K562 (cell line): Measurements from ENCODE around the gene EML2. TPM values are rescaled to one million over a fixed set of nuclear protein-coding genes. Genes with fewer than 3 reads are reported as not detected.
A peak's percentile ranks its signal among the peaks of the same experiment; 100 is the strongest.

ENCODE experiments used
- CREB1 ChIP-seq, 2 experiments: sonication (generic) in 1 of 2; formaldehyde crosslinking in 1 of 2; IDR thresholded peaks; 2 replicates each; pipeline versions ENCODE4 v1.6.1 to v1.8.0; 2012 to 2022; ENCODE audit warnings: inconsistent platforms in 1 of 2, mild to moderate bottlenecking in 1 of 2, missing genetic modification reagents in 1 of 2, moderate library complexity in 1 of 2
- EGR1 ChIP-seq: fragments of 450-650 bp; conservative IDR thresholded peaks from 2 replicates; pipeline ENCODE4 v1.6.1; 2017; ENCODE audit warnings: mild to moderate bottlenecking
- ELF1 ChIP-seq: fragments of 200-800 bp; sonication (Bioruptor generic); IDR thresholded peaks from 2 replicates; pipeline ENCODE4 v1.6.1; 2016; ENCODE audit warnings: missing genetic modification characterization, missing compliant biosample characterization
- KAT2B ChIP-seq: IDR thresholded peaks from one replicate; pipeline ENCODE4 v1.6.1; 2012; ENCODE audit warnings: low read depth, mild to moderate bottlenecking, control low read depth, inconsistent platforms, low read length, moderate library complexity
- L3MBTL2 ChIP-seq: fragments of 450-650 bp; IDR thresholded peaks from 2 replicates; pipeline ENCODE4 v1.6.1; 2016; ENCODE audit warnings: mild to moderate bottlenecking, moderate library complexity
- MBD2 ChIP-seq: sonication (generic); IDR thresholded peaks from 2 replicates; pipeline ENCODE4 v1.6.1; 2016; ENCODE audit warnings: low read depth, borderline replicate concordance
- MCM2 ChIP-seq: fragments of 450-650 bp; IDR thresholded peaks from 2 replicates; pipeline ENCODE4 v1.6.1; 2017; ENCODE audit warnings: low read depth, mild to moderate bottlenecking
- POLR2B ChIP-seq: fragments of 450-650 bp; IDR thresholded peaks from 2 replicates; pipeline ENCODE4 v1.6.1; 2018; ENCODE audit warnings: low read depth; ENCODE audit not compliant: partially characterized antibody
- POLR2G ChIP-seq: fragments of 200-400 bp; formaldehyde crosslinking; IDR thresholded peaks from 2 replicates; pipeline ENCODE4 v1.6.1; 2017; ENCODE audit warnings: low read depth, mild to moderate bottlenecking, antibody characterized with exemption, low read length, moderate library complexity
- polyA plus RNA-seq, 8 experiments: library from polyadenylated mRNA; depleted of rRNA in 4 of 8; stranded (reverse) in 5 of 8; unstranded in 3 of 8; fragments of >200 nt; fragmentation: Nextera tagmentation in 2 of 8; fragmentation: Illumina TruSeq in 1 of 8; extraction: Ambion mirVana in 2 of 8; extraction: Trizol in 1 of 8; gene quantifications; 2 replicates each; pipeline versions ENCODE4 v1.2.1 to v1.2.3, GENCODE V29; 2011 to 2014; ENCODE audit warnings: inconsistent platforms in 1 of 8, missing spikeins in 1 of 8
- total RNA-seq, 7 experiments: library from RNA; depleted of rRNA in 6 of 7; stranded (reverse); fragments of >200 nt in 6 of 7; fragmentation: Illumina TruSeq in 2 of 7; extraction: Trizol in 2 of 7; gene quantifications; 2 replicates each; pipeline versions ENCODE4 v1.2.1 to v1.2.3, GENCODE V29; 2011 to 2021; ENCODE audit warnings: low replicate concordance in 1 of 7
- TF ChIP-seq, protein P1 (sequence below): fragments of 450-650 bp; formaldehyde crosslinking; IDR thresholded peaks from 2 replicates; pipeline ENCODE4 v1.4.0; 2020; ENCODE audit warnings: mild to moderate bottlenecking, moderate library complexity
- TF ChIP-seq, protein P2 (sequence below): sonication (generic); formaldehyde crosslinking; IDR thresholded peaks from 2 replicates; pipeline ENCODE4 v1.8.1; 2023; ENCODE audit warnings: mild to moderate bottlenecking, missing genetic modification reagents
- TF ChIP-seq, protein P3 (sequence below): fragments of 150-350 bp; conservative IDR thresholded peaks from 2 replicates; pipeline ENCODE4 v1.6.1; 2014; ENCODE audit warnings: low read length
- TF ChIP-seq, protein P4 (sequence below): fragments of 450-650 bp; IDR thresholded peaks from 2 replicates; pipeline ENCODE4 v1.6.1; 2018; ENCODE audit not compliant: partially characterized antibody
- TF ChIP-seq, protein P5 (sequence below): fragments of 250-450 bp; sonication (Bioruptor Pico); IDR thresholded peaks from 2 replicates; pipeline ENCODE4 v1.4.0; 2020; ENCODE audit warnings: mild to moderate bottlenecking, moderate library complexity, borderline replicate concordance

EML2 gene
- total and polyA plus RNA-seq, 9 of the 15 experiments (the other 6 are each of a cell fraction or from before 2014, with no cell fraction given), result 2.6 to 69.6 (median 24.8) TPM

DNA sequence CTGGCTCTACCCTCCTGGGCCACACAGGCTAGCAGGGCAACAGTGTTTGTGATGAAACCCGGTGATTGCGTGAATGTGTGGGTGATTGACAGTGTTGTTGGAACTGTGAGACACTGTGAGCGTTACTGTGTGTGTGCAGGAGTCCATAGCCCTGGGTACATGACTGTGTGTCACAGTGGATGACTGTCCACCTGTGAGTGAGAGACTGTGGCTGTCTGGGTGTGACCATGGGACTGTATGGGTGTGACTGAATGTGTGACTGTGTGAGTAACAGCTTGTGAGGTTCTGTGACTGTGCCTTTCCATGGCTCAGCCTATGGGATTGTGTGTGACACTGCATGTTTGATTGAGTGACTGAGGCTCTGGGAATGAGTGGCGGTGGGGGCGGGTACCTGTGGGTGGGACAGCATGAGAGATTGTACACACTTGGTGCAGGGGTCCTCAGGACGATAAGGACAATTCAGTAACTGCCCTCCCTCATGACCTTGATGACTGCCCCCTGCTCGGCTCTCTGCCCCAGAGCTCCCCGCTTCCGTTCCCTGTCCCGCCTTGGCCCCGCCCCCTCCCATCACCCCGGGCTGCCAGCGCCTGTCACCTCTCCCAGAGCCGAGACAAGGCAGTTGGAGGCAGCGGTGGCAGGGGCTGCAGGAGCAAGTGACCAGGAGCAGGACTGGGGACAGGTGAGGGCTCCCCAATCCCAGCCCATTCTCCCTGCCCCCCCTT, 28.6 kb upstream of the EML2 start, which contains the start of gene GIPR (continued):
- TF ChIP-seq CREB1 (IDR thresholded peaks at IDR 0.05) (no peak), CREB1 (CRISPR knock-in tag; IDR thresholded peaks at IDR 0.05) (0 out of 2 replicates have a peak, but pooled peaks have one; percentile 28), MBD2 (peak; percentile 40; the same call in 1 of the 2 replicates), L3MBTL2 (no peak), KAT2B (no peak), MCM2 (no peak), EGR1 (peak; percentile 68), POLR2G (peak; percentile 84), POLR2B (no peak), ELF1 (tag) (no peak)
- TF ChIP-seq, protein P1, sequence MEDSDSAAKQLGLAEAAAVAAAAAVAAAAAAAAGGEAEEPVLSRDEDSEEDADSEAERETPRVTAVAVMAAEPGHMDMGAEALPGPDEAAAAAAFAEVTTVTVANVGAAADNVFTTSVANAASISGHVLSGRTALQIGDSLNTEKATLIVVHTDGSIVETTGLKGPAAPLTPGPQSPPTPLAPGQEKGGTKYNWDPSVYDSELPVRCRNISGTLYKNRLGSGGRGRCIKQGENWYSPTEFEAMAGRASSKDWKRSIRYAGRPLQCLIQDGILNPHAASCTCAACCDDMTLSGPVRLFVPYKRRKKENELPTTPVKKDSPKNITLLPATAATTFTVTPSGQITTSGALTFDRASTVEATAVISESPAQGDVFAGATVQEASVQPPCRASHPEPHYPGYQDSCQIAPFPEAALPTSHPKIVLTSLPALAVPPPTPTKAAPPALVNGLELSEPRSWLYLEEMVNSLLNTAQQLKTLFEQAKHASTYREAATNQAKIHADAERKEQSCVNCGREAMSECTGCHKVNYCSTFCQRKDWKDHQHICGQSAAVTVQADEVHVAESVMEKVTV (CRISPR knock-in tag), result no peak
- TF ChIP-seq, protein P2, sequence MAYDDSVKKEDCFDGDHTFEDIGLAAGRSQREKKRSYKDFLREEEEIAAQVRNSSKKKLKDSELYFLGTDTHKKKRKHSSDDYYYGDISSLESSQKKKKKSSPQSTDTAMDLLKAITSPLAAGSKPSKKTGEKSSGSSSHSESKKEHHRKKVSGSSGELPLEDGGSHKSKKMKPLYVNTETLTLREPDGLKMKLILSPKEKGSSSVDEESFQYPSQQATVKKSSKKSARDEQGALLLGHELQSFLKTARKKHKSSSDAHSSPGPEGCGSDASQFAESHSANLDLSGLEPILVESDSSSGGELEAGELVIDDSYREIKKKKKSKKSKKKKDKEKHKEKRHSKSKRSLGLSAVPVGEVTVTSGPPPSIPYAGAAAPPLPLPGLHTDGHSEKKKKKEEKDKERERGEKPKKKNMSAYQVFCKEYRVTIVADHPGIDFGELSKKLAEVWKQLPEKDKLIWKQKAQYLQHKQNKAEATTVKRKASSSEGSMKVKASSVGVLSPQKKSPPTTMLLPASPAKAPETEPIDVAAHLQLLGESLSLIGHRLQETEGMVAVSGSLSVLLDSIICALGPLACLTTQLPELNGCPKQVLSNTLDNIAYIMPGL (CRISPR knock-in tag), result no peak
- TF ChIP-seq, protein P3, sequence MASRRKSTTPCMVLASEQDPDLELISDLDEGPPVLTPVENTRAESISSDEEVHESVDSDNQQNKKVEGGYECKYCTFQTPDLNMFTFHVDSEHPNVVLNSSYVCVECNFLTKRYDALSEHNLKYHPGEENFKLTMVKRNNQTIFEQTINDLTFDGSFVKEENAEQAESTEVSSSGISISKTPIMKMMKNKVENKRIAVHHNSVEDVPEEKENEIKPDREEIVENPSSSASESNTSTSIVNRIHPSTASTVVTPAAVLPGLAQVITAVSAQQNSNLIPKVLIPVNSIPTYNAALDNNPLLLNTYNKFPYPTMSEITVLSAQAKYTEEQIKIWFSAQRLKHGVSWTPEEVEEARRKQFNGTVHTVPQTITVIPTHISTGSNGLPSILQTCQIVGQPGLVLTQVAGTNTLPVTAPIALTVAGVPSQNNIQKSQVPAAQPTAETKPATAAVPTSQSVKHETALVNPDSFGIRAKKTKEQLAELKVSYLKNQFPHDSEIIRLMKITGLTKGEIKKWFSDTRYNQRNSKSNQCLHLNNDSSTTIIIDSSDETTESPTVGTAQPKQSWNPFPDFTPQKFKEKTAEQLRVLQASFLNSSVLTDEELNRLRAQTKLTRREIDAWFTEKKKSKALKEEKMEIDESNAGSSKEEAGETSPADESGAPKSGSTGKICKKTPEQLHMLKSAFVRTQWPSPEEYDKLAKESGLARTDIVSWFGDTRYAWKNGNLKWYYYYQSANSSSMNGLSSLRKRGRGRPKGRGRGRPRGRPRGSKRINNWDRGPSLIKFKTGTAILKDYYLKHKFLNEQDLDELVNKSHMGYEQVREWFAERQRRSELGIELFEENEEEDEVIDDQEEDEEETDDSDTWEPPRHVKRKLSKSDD, result no peak
- TF ChIP-seq, protein P4, sequence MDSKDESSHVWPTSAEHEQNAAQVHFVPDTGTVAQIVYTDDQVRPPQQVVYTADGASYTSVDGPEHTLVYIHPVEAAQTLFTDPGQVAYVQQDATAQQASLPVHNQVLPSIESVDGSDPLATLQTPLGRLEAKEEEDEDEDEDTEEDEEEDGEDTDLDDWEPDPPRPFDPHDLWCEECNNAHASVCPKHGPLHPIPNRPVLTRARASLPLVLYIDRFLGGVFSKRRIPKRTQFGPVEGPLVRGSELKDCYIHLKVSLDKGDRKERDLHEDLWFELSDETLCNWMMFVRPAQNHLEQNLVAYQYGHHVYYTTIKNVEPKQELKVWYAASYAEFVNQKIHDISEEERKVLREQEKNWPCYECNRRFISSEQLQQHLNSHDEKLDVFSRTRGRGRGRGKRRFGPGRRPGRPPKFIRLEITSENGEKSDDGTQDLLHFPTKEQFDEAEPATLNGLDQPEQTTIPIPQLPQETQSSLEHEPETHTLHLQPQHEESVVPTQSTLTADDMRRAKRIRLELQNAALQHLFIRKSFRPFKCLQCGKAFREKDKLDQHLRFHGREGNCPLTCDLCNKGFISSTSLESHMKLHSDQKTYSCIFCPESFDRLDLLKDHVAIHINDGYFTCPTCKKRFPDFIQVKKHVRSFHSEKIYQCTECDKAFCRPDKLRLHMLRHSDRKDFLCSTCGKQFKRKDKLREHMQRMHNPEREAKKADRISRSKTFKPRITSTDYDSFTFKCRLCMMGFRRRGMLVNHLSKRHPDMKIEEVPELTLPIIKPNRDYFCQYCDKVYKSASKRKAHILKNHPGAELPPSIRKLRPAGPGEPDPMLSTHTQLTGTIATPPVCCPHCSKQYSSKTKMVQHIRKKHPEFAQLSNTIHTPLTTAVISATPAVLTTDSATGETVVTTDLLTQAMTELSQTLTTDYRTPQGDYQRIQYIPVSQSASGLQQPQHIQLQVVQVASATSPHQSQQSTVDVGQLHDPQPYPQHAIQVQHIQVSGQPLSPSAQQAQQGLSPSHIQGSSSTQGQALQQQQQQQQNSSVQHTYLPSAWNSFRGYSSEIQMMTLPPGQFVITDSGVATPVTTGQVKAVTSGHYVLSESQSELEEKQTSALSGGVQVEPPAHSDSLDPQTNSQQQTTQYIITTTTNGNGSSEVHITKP, result peak; percentile 29
- TF ChIP-seq, protein P5, sequence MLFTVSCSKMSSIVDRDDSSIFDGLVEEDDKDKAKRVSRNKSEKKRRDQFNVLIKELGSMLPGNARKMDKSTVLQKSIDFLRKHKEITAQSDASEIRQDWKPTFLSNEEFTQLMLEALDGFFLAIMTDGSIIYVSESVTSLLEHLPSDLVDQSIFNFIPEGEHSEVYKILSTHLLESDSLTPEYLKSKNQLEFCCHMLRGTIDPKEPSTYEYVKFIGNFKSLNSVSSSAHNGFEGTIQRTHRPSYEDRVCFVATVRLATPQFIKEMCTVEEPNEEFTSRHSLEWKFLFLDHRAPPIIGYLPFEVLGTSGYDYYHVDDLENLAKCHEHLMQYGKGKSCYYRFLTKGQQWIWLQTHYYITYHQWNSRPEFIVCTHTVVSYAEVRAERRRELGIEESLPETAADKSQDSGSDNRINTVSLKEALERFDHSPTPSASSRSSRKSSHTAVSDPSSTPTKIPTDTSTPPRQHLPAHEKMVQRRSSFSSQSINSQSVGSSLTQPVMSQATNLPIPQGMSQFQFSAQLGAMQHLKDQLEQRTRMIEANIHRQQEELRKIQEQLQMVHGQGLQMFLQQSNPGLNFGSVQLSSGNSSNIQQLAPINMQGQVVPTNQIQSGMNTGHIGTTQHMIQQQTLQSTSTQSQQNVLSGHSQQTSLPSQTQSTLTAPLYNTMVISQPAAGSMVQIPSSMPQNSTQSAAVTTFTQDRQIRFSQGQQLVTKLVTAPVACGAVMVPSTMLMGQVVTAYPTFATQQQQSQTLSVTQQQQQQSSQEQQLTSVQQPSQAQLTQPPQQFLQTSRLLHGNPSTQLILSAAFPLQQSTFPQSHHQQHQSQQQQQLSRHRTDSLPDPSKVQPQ (CRISPR knock-in tag), result no peak
